Measurements from ENCODE around the gene BTBD1.

The BTBD1 gene

GRCh38 chr15:83016906-83017305 is 50.1 kb downstream of the BTBD1 start (continued):
- TF ChIP-seq TSHZ2 (CRISPR knock-in tag; IDR thresholded peaks at IDR 0.05) (no peak), ZC3H10 (CRISPR knock-in tag; IDR thresholded peaks at IDR 0.05) (no peak), CSRNP3 (CRISPR knock-in tag; IDR thresholded peaks at IDR 0.05) (no peak)

- ATAC-seq = no peak
- TF ChIP-seq ZC3H10 (CRISPR knock-in tag; IDR thresholded peaks at IDR 0.05) = no peak
- TF ChIP-seq BACH2 (CRISPR knock-in tag; IDR thresholded peaks at IDR 0.05; ENCODE audit: borderline replicate concordance) = no peak
- no peak for TF ChIP-seq ARNTL (CRISPR knock-in tag; IDR thresholded peaks at IDR 0.05; ENCODE audit: borderline replicate concordance, low read depth)
- TF ChIP-seq CSRNP3 (CRISPR knock-in tag; IDR thresholded peaks at IDR 0.05) = no peak
- no peak for TF ChIP-seq SNAI2 (CRISPR knock-in tag; IDR thresholded peaks at IDR 0.05)
- no peak for TF ChIP-seq PPARA (CRISPR knock-in tag; IDR thresholded peaks at IDR 0.05; ENCODE audit: borderline replicate concordance)
- TF ChIP-seq ZNF70 (CRISPR knock-in tag; IDR thresholded peaks at IDR 0.05) = no peak
- no peak for TF ChIP-seq ZNF565 (CRISPR knock-in tag; conservative IDR thresholded peaks at IDR 0.05; ENCODE audit: low read depth)
- TF ChIP-seq TCF4 (CRISPR knock-in tag; IDR thresholded peaks at IDR 0.05; ENCODE audit: borderline replicate concordance) = no peak
- TF ChIP-seq CREB5 (CRISPR knock-in tag; IDR thresholded peaks at IDR 0.05; ENCODE audit: low read depth) = no peak
- TF ChIP-seq CSDC2 (CRISPR knock-in tag; IDR thresholded peaks at IDR 0.05) = no peak
- TF ChIP-seq TOX (CRISPR knock-in tag; IDR thresholded peaks at IDR 0.05; ENCODE audit: borderline replicate concordance) = no peak
- no peak for TF ChIP-seq GLIS3 (CRISPR knock-in tag; IDR thresholded peaks at IDR 0.05)
- no peak for TF ChIP-seq ISL1 (CRISPR knock-in tag; IDR thresholded peaks at IDR 0.05)
- TF ChIP-seq ZFP3 (CRISPR knock-in tag; IDR thresholded peaks at IDR 0.05) = no peak
Measured at GRCh38 chr15:83015361-83015760, 51.7 kb downstream of the BTBD1 start.

- TF ChIP-seq BACH2 (CRISPR knock-in tag; IDR thresholded peaks at IDR 0.05; ENCODE audit: borderline replicate concordance) (no peak), PATZ1 (CRISPR knock-in tag; IDR thresholded peaks at IDR 0.05; ENCODE audit: borderline replicate concordance) (no peak)
- ATAC-seq = no peak
Measured at GRCh38 chr15:83014205-83014653, 52.8 kb downstream of the BTBD1 start.

- no peak for ATAC-seq
- TF ChIP-seq ESRRG (CRISPR knock-in tag; IDR thresholded peaks at IDR 0.05) (no peak), POU6F1 (CRISPR knock-in tag; IDR thresholded peaks at IDR 0.05; ENCODE audit: borderline replicate concordance, low read depth) (no peak), PPARA (CRISPR knock-in tag; IDR thresholded peaks at IDR 0.05; ENCODE audit: borderline replicate concordance) (no peak), ZNF70 (CRISPR knock-in tag; IDR thresholded peaks at IDR 0.05) (no peak), CSRNP3 (CRISPR knock-in tag; IDR thresholded peaks at IDR 0.05) (no peak), CSDC2 (CRISPR knock-in tag; IDR thresholded peaks at IDR 0.05) (no peak), CREB5 (CRISPR knock-in tag; IDR thresholded peaks at IDR 0.05; ENCODE audit: low read depth) (no peak), RARB (CRISPR knock-in tag; IDR thresholded peaks at IDR 0.05) (no peak), ZFP30 (CRISPR knock-in tag; IDR thresholded peaks at IDR 0.05) (no peak), ZNF8 (CRISPR knock-in tag; IDR thresholded peaks at IDR 0.05) (no peak), GLIS3 (CRISPR knock-in tag; IDR thresholded peaks at IDR 0.05) (no peak)
Measured at GRCh38 chr15:83012636-83013035, 54.4 kb downstream of the BTBD1 start.

Data from SK-N-SH treated with all-trans-retinoic acid at 6 μM for 48 hours (cell line).